Hippocampal formation (tissue), 2 donors: Measurements from ENCODE around the gene RPL10A.

Experiments used
- DNase-seq, 2 donors: peaks; one replicate each; lab custom pipeline; 2025; lab: John Stamatoyannopoulos, UW

RPL10A gene

GRCh38 chr6:35492258-35492973 lies 24.2 kb downstream of the RPL10A start:
- no peak for DNase-seq

DNA sequence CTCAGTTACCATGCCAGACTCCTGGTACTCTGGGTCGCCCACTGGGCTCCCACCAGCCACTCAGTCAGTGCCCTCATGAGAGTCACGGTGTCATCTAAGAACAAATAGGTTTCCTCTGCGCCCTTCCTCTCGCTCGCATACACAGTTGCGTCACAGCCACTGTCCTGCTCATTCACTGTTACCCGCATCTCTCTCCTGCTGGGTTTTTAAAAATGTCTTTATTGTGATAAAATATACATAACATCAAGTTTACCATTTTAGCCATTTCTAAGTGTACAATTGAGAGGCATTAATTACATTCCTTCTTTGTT lies 24.7 kb downstream of the RPL10A start:
- no peak for DNase-seq

DNA sequence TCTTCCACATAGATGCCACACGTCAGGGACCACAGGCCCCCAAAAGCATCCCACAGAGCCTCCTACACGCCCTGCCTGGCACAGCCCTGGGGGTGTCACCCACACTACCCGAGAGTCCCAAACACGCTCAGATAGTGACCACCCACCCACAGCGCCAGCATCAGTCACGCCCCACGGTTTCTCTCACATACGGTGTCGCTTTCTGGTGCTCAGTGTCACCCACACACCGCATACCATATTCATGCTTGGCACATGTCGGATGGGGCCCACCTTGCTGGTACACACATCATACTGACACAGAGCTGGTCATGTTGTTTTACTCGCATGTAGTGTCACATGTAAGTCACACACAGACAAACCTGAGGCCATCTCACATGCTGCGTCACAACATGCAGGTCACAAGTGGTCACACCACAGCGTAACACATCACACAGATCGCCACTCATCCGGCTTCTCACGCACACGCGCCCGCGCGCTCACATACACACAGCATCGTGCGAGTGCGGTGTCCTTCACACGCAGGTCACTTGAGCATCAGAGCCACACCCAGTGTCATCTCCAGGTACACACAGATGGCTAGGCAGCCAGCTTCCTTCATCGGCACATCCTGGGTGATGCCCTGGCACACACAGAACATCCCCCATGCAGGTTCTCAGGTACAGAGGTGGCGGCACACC lies 25.2 kb downstream of the RPL10A start:
- no peak for DNase-seq

DNA sequence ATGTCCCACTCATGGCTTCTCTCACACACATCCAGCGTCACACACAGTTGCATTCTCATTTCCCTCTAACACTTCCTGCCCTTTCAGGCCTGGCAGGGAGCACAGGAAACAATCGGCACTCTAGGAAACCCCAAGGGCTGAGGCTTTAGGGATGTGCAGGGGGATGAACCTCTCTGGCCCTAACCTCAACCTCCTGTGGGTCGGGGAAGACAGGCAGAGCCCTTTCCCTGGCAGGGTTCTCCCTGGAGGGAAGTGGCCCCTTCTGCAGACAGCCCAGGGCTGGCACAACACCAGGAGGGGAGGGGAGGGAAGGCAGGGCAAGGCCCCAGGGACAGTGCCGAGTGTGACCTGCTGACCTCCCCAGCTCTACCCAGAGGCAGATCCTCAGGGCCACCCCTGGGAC lies 26.0 kb downstream of the RPL10A start:
- DNase-seq: no peak

- no peak for DNase-seq
These were observed 27.2 kb downstream of the RPL10A start for GRCh38 chr6:35495258-35496035.

- DNase-seq: no peak
These were observed 28.0 kb downstream of the RPL10A start for GRCh38 chr6:35496036-35496840.

DNA sequence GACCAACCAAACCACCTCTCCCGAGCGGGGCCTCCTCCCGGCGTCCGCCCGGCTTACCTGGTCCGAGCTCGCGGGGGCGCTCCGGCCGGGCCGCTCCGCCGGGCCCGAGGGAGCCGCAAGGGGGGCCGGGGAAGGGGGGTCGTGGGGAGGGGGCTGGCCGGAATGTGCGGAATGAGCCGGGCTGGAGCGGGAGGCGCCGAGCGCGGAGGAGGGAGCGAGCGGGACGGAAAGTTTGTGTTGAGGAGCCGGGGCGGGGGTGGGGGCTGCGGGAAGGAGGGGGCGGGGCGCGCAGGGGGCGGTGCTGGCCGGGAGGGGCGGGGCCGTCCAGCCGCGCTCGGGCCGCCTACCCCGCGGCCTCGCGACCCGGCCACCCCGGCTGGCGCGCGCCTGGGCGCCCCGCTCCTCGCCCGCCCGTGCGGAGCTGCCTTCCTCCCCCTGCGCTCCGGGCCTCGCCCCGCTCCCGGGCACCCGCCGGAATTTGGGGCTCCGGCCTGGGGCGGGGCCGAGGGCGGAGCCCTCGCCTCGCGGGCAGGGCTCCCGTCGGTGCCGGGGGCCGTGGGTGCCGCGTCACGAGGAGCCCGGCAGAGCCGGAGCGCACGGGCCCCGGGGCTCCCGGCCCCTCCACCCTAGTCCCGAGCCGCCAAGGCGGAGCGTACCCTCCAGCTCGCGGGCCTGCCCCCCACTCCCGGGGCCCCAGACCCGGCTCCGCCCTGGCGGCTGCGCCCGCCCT lies 28.8 kb downstream of the RPL10A start, which contains the start of gene TEAD3:
Gene TEAD3 (minus strand): TSS at position 239 of the 730 bp plus-strand sequence.
- peak in 1 of 2 donors; percentile 18 for DNase-seq

- DNase-seq: no peak
These were observed 29.6 kb downstream of the RPL10A start for GRCh38 chr6:35497571-35498421.

GRCh38 chr6:35498422-35499067 lies 30.3 kb downstream of the RPL10A start:
- DNase-seq: no peak

GRCh38 chr6:35499372-35499771 lies 31.2 kb downstream of the RPL10A start:
- DNase-seq: no peak

DNA sequence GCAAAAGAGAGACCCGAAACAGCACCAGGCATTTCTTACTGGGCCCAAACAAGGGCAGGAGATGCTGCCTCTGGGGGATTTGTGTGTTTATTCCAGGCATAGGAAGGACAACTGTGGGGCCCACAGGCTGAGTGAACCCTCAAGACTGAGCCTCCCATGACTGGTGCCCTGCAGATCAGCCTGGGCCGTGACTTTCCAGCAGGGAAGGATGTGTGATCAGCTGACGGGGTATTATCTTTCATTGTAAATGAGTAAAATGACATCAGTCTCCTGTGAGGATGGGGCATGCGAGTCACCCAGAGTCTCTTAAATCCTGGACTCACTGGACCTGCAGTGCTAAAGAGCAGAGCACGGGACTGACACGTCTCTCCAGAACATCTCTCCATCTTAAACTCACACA lies 32.6 kb downstream of the RPL10A start:
- no peak for DNase-seq

GRCh38 chr6:35501784-35502183 lies 33.6 kb downstream of the RPL10A start:
- no peak for DNase-seq

DNA sequence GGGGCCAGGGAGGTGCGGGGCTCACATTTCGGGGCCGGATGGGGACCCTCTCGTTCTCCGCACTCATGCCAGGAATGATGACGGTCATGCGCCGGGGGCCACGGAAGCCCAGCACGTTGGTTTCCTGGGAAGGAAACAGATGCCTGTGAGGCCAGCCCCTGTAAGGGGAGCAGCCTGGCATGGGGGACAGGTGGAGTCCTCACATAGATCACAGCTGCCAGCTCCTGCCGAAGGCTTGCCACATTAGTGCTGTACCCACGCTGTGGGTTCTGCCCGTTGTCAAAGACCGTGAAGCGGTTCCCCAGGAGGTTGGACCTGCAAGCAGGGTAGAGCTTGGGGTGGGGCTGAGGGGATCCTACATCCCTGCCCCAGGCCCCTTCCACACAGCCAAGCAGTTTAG lies 35.3 kb downstream of the RPL10A start:
- no peak for DNase-seq

DNA sequence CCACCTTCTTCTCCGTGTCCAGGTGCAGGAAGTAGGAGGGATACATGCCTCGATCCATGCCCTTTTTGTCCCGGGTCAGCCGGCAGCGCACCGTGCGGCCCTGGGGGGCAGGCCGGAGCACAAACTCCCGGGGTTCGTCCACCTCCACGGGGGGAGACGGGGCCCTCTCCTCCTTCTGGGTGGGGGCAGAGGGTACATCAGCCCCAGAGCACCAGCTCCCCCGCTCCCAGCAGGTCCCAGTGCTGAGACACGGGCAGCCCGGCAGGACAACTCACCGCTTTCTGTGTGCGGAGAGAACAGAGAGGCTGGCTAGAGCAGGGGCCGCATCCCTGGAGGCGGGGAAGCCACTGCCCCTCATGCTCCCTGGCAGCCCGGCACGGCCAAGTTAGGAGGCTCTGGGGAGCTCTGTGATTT lies 37.8 kb downstream of the RPL10A start:
- no peak for DNase-seq

DNA sequence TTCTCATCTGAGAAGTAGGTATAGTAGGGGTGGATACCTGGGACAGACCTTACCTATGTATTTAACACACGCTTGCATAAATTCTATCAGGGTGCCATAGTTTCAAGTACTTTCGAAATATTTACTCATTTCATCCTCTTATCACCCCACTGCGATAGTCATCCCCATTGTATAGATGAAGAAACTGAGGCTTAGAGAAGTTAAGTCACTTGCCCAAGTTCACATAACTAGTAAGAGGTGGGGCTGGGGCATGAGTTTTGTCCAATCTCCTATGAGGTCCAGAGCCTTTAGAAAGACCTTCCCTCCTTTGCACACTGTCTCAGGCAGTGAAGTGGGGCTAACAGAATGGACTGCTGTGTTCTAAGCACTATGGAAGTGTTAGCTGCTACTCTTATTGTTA lies 38.3 kb downstream of the RPL10A start:
- DNase-seq: no peak

GRCh38 chr6:35507221-35507620 lies 39.0 kb downstream of the RPL10A start:
- DNase-seq: no peak

GRCh38 chr6:35508027-35508426 lies 39.8 kb downstream of the RPL10A start:
- DNase-seq: no peak

DNA sequence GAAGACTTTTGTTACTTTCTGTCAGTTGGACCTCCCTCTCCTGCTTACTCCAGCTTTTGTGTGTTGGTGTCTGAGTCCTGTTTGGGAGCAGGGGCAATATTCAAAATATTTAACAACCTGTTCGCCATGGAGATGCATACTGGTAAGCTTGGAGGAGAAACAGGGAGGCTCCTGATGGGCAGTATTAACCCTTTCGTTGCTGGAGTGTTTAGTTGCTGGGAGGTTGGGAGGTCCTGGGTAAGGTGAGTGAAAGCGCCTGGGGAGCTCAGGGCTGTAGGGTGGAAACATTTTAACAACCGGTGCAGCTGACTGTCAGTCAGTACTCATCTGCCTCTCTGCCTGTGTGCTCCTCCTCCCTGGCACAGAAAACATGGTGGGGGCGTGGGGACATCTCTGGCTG lies 40.3 kb downstream of the RPL10A start:
- no peak for DNase-seq

DNA sequence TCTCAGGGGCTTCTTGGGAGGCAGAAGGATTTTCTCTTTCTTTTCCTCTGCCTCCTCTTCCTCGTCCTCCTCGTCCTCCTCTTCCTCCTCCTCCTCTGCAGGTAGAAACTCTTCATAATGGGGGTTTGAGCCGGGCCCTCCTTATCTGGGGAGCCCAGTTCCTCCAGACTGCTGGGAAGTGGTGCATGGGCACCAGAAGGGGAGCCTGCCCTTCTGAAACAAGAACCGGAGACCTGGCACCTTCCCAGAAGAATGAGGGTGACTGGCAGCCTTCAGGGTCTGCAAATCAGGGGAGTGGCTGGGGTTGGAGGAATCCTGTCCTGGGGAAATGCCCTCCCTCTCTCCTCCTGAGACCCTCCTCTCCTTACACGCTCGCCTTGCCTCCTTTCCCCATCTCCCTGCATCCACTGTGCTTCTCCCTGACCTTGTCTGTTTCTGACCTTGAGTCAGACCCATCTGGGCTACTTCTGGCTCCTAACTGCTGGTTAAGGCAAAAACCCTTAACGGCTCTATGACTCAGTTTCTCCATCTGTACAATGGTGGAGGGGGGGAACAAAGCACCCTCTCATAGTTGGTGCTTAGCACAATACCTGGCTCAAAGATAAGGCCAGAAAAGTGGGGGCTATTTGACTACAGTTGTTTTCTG lies 42.8 kb downstream of the RPL10A start:
- DNase-seq: no peak

GRCh38 chr6:35511562-35511941 lies 43.4 kb downstream of the RPL10A start:
- no peak for DNase-seq
